ENCODE measurements around the gene KCNT1. TPM values are rescaled to one million over a fixed set of nuclear protein-coding genes. Genes with fewer than 3 reads are reported as not detected.
"Not testable (repeated sequence)": the region's sequence is repeated elsewhere in the genome, so short reads cannot be mapped to it uniquely, and the experiment has no call there.

Gene KCNT1
- not detected in 2 replicates for total RNA-seq

GRCh38 chr9:135701959-135702721, at the start of gene KCNT1:
Gene KCNT1, plus strand, starts transcription at chr9:135702185. Its CDS starts 74 bp downstream, at chr9:135702259.
- DNase-seq (ENCODE audit: low read depth in 2 of 2): peak in 1 of 2 donors; percentile 38

GRCh38 chr9:135655317-135655716, 46.7 kb upstream of the KCNT1 start:
- no peak for DNase-seq (ENCODE audit: low read depth in 2 of 2)

GRCh38 chr9:135657416-135657815, 44.6 kb upstream of the KCNT1 start:
- no peak for DNase-seq (ENCODE audit: low read depth in 2 of 2)

- no peak for DNase-seq (ENCODE audit: low read depth in 2 of 2)
These were observed 42.7 kb upstream of the KCNT1 start for GRCh38 chr9:135659252-135659651.

GRCh38 chr9:135660407-135660806, 41.6 kb upstream of the KCNT1 start:
- no peak for DNase-seq (ENCODE audit: low read depth in 2 of 2)

GRCh38 chr9:135661816-135662560, 40.0 kb upstream of the KCNT1 start:
- DNase-seq (ENCODE audit: low read depth in 2 of 2): no peak

- DNase-seq (ENCODE audit: low read depth in 2 of 2): no peak
These were observed 39.1 kb upstream of the KCNT1 start, which contains the start of gene LCN9 for GRCh38 chr9:135662758-135663450. Gene LCN9, plus strand, starts transcription at chr9:135663309. Its CDS starts 13 bp downstream, at chr9:135663322.

- no peak for DNase-seq (ENCODE audit: low read depth in 2 of 2)
These were observed 38.6 kb upstream of the KCNT1 start for GRCh38 chr9:135663451-135663770.

GRCh38 chr9:135663857-135664256, 38.1 kb upstream of the KCNT1 start:
- no peak for DNase-seq (ENCODE audit: low read depth in 2 of 2)

- no peak for DNase-seq (ENCODE audit: low read depth in 2 of 2)
These were observed 37.7 kb upstream of the KCNT1 start for GRCh38 chr9:135664266-135664665.

GRCh38 chr9:135664801-135665794, 36.9 kb upstream of the KCNT1 start:
- no peak for DNase-seq (ENCODE audit: low read depth in 2 of 2)

GRCh38 chr9:135665795-135666189, 36.2 kb upstream of the KCNT1 start:
- DNase-seq (ENCODE audit: low read depth in 2 of 2): no peak

- DNase-seq (ENCODE audit: low read depth in 2 of 2): no peak
These were observed 35.2 kb upstream of the KCNT1 start for GRCh38 chr9:135666534-135667462.

- DNase-seq (ENCODE audit: low read depth in 2 of 2): no peak
These were observed 34.5 kb upstream of the KCNT1 start for GRCh38 chr9:135667463-135668001.

GRCh38 chr9:135669018-135669417, 33.0 kb upstream of the KCNT1 start:
- DNase-seq (ENCODE audit: low read depth in 2 of 2): not testable (repeated sequence)

- DNase-seq (ENCODE audit: low read depth in 2 of 2): no peak
These were observed 32.2 kb upstream of the KCNT1 start for GRCh38 chr9:135669616-135670285.

- DNase-seq (ENCODE audit: low read depth in 2 of 2): no peak
These were observed 31.0 kb upstream of the KCNT1 start for GRCh38 chr9:135670721-135671590.

GRCh38 chr9:135671591-135672041, 30.4 kb upstream of the KCNT1 start:
- no peak for DNase-seq (ENCODE audit: low read depth in 2 of 2)

Data from dermis microvascular lymphatic vessel endothelial cell (primary cell).